NCI-H1048 (cell line): ENCODE measurements around the gene CCT8.
"Not testable (repeated sequence)": the region's sequence is repeated elsewhere in the genome, so short reads cannot be mapped to it uniquely, and the experiment has no call there.

Experiments used
- DNase-seq: peaks from one replicate; lab custom pipeline; 2025; lab: John Stamatoyannopoulos, UW

Gene CCT8

DNA sequence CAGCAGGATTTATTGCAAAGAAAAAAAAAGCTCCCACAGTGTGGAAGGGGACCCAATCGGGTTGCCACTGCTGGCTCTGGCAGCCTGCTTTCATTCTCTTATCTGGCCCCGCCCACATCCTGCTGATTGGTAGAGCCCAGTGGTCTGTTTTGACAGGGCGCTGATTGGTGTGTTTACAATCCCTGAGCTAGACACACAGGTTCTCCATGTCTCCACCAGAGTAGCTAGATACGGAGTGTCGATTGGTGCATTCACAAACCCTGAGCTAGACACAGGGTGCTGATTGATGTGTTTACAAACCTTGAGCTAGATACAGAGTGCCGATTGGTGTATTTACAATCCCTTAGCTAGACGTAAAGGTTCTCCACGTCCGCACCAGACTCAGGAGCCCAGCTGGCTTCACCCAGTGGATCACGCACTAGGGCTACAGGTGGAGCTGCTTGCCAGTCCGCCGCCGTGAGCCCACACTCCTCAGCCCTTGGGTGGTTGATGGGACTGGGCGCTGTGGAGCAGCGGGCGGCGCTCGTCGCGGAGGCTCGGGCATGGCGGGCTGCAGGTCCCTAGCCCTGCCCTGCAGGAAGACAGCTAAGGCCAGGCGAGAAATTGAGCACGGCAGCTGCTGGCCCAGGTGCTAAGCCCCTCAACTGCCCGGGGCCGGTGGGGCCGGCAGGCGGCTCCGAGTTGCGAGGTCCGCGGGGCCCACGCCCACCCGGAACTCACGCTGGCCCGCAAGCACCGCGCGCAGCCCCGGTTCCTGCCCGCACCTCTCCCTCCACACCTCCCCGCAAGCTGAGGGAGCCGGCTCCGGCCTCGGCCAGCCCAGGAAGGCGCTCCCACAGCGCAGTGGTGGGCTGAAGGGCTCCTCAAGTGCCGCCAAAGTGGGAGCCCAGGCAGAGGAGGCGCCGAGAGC lies 3.5 kb upstream of the CCT8 start:
- DNase-seq = not testable (repeated sequence)

DNA sequence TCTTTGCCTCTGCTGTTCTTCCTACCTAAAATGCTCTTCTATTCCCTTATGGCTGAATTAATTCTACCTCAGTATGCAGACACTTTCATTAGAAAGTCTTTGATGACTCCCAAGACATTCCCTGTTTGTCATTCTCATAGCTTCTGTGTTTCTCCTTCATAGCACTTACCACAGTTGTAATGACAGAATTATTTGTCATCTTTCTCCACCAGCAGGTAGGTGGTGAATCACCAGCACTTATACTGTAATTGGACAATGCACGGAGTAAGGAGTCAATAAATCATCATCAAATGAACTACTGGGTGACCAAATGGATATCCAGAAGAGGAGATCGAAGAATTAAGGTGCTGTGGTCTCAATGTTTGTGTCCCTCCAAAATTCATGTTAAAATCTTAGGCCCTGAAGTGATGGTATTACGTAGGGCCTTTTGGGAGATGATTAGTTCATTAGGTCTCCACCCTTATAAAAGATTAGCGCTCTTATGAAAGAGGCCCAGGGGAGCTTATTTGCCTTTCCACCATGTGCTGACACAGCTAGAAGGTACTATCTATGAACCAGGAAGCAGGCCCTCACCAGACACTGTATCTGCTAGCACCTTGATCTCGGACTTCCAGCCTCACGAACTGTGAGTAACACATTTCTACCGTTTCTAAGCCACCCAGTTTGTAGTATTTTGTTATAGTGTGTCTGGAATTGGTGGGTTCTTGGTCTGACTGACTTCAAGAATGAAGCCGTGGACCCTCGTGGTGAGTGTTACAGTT lies 2.4 kb upstream of the CCT8 start:
- no peak for DNase-seq

DNA sequence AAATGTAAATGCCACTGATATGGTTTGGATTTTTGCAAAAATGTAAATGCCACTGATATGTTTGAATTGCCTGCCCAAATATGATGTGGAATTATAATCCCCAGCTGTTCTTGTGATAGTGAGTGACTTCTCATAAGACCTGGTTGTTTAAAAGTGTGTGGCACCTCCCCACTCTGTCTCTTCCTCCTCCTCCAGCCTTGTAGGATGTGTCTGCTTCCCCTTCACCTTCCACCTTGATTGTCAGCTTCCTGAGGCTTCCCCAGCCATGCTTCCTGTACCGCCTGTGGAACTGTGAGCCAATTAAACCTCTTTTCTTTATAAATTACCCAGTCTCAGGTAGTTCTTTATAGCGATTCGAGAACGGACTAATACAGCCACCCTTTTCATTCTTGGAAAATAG lies 1.3 kb upstream of the CCT8 start:
- no peak for DNase-seq

DNA sequence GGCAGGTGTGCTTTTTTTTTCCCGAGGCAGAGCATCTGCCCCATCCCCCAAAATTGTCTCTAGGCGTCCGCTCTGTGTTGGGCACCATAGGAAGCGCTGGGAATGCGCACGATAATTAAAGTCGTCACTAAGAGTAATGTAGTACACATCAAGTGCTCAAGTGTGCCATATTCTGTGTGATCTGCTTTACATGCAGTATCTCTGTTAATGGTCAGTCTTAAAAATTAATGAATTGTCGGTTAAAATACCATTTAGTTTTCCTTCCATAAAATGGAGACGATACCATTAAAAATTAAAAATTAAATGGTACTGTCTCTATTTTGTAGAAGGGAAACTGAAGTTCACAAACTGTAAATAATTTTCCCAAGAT lies 544 bp upstream of the CCT8 start:
- DNase-seq = no peak

DNA sequence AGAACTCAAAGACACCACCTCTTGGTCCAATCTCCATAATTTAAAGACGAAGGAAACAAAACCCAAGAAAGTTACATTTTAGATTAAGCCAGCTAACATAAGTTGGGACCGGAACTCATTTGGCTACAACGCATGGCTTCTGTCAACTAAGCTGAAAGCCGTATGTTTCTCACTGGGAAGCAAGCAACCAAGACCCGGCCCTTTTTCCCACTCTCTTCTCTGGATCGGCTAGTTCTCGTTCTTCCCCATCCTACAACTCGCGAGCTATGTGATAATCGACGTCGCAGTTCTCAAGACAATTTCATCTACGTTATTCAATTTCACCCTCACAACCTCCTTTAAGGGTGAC lies 601 bp downstream of the CCT8 start:
- DNase-seq = no peak

DNA sequence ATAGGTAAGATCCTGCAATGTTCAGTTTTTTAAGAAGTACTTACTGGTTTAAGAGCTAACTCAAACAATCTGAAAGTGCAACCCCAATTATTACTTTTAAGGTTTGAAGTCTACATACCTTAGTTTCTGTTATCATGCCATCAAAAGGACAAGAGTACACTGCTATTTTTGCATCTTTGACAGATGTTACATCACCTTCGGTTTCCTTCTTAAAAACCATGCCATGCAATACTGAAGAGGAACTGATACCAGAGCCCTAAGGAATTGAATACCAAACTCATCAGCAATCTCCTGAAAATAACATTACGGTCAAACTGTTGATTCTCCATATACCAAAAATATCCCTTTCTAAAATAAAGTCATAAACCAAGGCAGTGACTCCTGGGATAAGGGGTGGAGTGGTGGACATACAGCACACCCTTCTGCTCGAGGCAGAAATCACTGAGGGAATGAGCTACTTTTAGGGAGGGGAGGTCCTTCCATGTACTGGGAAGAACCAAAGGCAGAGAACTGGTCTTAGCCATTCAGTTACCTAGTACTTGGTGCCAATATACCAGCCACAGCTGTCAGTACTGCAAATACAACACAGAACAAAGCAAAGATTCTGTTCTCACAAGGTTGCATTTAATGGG lies 8.5 kb downstream of the CCT8 start:
- DNase-seq = no peak

DNA sequence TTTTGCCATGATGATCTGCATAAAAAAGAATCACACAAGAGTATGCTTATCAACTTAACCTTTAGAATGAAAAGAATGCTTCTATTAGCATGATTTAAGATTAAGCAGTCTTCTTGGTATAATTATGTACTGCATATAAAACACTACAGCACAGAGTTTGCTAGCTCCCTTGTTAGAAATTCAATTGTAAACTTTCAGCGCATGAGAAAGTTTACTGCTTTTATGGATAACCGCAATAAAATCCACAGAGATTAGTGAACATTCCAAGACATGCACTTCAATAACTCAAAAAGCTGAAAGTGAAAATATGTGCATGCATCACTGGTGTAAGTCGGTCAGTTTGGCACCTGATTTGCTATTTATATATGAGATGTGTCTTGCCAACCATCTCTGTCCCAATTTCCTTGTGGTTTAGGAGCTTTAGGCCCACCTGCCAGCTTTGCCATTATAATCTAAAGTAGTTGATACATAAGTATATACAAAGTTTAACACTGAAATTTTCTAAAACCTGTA lies 16.9 kb downstream of the CCT8 start:
- DNase-seq = no peak

DNA sequence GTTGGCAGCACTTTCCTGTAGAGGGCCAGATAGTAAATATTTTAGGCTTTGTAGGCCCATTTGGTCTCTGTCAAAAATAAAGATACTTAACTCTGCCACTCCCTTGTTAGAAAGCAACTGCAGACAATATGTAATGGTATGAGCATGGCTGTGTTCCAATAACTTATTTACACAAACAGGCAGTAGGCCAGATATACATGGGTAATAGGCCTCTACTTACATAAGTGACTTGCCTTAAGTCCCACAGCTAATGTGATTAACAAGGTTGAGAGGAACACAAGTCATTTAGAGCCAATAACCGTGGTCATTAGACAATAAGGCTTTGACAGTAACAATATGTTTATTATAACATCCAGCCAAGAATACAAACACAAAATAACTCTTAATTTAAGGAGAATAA lies 17.4 kb downstream of the CCT8 start:
- no peak for DNase-seq

DNA sequence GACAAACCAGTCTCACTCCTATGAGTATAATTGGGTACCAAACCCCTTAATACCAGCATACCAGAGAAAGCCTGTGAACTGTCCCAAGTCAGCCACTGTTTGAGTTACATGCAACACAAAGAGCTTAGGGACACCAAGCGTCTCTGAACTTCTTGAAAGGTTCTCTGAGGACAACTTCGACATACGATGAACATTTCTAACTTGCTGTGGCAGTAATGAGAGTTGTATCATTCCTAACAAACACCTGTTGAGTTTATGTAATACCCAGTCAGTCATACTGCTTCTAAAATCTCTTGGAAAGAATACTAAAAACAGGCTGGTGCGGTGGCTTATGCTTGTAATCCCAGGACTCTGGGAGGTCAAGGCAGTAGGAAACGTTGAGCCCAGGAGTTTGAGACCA lies 18.4 kb downstream of the CCT8 start:
- no peak for DNase-seq

DNA sequence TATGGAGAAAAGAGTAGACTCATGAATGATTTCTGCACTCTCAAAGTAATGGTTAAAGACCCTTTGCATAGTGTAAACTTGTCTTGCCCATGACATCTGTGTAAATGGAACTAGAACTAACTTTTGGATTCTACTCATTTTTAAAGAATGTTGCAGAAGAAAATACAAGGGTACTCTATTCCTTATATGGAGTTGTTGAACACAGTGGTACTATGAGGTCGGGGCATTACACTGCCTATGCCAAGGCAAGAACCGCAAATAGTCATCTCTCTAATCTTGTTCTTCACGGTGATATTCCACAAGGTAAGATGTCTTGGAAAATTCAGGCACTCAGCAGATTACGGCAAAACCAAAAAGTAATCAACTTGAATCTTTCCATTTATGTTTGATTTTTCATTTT lies 19.8 kb downstream of the CCT8 start:
- DNase-seq = no peak

DNA sequence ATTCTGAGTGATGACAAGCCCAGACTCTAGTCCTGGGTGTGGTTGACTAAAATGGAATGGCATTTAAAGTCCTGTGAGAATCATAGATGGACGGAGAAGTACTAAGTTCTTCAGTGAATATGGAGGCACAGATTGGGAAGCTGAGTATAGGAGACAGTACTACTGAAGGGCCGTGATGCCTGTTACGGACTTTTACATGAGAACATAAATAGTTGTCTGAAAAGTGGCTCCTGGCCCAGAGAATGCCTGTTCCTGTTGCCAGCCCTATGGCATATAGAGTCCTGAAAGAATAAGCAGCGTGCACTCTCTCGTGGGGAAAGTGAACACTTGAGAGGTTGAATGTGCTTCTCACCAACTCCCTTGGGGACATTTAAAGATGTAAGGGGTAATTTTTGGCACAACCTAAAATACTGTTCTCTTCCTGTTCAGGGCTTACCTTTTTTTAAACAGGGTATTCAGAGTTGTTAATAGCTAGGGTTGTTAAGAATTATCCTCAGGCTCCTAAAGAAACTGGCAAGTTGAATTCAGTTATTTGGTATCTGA lies 20.4 kb downstream of the CCT8 start:
- no peak for DNase-seq

DNA sequence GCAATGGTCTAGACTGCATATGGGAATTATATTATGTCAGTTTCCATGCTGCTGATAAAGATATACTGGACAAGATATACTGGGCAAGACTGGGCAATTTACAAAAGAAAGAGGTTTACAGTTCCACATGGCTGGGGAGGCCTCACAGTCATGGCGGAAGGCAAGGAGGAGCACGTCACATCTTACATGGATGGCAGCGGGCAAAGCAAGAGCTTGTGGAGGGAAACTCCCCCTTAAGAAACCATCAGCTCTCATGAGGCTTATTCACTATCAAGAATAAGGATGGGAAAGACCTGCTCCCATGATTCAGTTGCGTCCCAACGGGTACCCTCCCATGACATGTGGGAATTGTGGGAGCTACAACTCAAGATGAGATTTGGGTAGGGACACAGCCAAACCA lies 21.2 kb downstream of the CCT8 start:
- DNase-seq = no peak

DNA sequence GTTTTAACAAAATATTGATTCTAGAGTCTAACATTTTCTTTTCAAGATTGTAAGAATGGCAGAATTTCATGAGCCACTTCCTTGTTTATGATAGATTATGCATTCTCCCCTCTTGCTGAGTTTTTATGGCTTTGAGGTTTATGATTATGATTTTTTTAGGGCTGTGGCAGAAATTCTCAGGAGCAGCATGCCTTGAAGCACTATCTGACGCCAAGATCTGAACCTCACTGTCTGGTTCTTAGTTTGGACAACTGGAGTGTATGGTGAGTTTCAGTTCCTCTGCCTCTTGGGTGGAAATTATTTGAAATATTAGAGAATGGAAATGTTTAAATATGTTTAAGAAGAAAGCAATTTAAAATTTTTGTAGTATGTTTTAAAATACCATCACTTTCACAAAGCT lies 38.8 kb downstream of the CCT8 start:
- DNase-seq = no peak

DNA sequence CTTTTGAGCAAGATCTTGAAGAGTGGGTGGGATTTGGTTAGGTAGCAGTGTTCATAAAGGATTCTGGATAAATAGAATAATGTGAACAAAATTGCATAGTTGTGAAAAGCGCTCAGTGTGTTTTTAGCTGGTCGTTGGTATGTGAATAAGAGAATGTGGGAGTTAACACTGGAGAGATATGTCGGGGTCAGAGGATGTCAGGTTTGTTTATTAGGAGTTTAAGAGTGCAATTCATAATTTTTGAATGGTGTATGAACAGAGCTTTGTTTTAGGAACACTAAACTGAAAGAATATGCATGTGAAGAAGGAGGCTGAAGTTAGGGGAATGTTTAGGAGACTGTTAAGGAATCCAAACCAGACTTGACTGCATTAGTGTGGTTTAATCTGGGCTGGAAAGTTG lies 39.6 kb downstream of the CCT8 start:
- no peak for DNase-seq

DNA sequence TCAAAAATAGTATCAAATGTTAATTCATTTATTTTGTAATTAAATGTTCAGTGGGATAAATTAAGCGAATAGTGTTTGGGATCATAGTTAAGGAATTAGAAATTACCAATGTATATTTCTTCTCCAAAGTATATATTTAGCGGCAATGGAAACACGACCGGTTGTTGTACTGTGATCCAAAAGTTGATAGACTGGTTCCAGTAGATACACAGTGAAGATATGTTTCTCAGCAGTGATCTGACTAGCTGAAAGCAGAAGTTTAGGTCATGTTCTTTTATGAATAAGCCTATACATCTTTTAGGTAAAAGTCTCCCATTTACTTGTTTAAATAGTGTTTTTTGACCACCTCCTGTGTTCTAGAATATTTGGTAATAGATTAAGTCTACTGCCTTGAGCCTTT lies 40.1 kb downstream of the CCT8 start:
- no peak for DNase-seq

DNA sequence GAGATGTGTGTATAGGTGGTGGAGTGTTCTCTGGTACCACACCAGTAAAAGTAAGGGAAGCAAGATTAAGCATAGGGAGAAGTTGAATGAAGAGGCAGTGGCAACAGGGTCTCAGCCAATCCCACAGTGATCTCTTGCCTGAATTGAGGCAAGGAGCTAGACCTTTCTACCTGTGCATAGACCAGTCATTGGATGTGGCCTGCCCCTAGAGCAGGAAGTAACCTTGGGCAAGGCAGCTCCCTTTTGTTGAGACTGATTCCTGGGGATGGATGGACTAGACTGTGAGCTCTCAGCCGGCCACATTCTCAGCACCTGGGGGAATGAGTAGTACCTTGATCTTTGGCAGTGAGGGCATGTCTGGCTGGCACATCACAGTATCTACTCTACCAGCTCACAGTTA lies 42.5 kb downstream of the CCT8 start:
- no peak for DNase-seq

DNA sequence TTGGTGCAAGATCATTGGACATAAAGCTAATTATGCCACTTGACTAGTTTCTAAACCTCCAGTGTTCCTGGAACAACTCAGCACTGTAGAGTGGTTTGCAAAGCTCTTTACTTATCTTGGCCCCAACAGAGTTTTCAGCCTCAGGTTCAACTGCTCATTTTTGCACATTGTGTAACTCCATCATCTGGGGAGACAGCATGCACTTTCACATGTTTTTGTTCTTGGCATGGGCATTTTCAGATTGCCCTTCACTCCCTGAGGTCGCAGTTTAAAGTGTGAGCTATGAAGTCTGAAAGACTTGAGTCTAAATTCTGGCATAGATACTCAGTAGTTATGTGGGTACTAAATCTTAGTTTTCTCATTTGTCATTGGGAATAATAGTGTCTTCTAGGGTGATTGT lies 43.9 kb downstream of the CCT8 start:
- no peak for DNase-seq

DNA sequence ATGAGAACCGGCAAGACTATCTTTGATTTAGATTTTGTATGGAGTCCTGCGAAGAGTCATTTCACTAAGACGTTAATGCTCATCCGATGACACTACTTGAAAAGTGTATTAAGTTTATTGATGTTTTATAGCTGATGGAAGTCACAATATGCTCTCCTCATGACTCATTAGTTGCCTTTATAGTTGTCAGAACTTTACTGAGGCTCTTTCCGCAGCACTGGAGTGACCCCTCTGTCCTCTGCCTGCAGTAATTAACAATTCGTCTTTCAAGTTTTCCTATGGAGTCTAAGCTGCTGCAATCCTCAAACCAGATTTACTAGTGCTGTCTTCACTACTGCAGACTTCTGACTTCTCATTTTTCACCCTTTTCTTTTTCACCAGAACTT lies 48.1 kb downstream of the CCT8 start:
- no peak for DNase-seq

DNA sequence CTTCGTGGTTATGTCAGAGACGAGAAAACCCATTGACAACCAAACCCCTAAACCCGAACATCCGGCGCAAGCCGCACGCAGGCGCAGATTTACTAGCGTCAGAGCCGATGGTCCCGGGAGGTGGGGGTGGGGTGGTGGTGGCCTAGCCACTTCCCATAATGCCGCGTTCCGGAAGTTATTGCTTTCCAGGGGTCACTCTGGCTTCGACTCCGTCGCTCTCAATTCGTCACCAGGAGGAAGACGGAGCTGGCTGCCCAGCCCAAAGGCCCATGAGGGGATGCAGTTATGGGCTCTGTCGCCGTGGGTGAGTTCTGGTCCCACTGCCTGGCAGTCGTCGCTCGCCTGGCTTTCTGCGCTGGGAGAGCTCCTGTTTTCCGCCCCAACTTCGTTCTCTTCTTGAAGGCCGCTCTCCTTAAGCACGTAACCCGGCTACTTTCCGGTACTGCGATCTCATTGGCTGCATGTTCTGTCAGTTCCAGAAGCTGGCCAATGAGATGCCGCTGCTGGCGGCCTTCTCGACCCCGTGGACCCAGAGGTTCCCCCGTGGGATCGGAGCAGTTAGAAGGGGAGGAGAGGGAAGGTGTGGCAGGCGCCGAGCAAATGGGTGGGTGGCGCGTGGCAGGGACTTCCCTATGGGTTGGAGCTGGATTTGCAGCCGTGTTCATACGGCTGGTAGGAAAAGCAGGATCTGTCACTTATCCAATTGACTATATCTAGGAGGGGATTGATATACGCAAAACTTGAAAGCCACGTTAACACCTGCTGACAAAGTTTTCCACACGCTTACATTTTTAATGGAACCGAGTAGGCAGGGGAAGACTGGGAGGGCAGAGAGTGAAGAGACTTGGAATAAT lies 48.7 kb downstream of the CCT8 start, which contains the start of gene USP16:
Gene USP16, plus strand, starts transcription at position 195 of the 854 bp plus-strand sequence. CDS start 3,246 bp downstream, outside the sequence.
- DNase-seq = peak; percentile 82

DNA sequence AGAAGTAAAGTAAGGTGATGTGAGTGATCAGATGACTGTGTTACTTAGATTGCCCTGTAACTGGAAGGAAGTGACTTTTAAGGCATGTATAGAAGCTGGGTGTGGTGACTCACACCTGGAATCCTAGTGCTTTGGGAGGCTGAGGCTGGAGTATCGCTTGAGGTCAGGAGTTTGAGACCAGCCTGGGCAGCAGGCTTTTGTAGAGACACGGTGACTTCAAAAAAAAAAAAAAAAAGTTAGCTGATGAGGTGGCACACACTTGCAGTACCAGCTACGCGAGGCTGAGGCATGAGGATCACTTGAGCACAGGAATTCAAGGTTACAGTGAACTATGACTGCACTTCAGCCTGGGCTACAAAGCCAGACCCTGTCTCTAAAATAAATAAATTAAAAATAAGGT lies 51.3 kb downstream of the CCT8 start:
- DNase-seq = no peak

DNA sequence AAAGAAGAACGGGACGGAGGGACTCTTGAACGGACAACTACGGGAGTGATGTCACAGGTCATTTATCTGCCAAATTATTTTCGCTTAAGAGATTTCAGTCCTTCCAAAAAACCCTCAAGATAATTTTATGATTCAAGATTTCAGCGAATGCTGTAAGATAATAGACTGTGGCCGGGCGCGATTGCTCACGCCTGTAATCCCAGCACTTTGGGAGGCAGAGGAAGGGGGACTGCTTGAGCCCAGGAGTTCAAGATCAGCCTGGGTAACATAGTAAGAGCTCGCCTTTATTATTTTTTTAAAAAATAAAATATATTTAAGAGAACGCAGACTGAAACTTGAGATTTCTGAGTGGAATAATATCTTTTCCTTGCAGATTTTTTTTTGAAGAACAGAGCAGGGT lies 54.9 kb downstream of the CCT8 start:
- no peak for DNase-seq
